Measurements from ENCODE around the gene NSUN3. TPM values are rescaled to one million over a fixed set of nuclear protein-coding genes. Genes with fewer than 3 reads are reported as not detected.
"Not testable (repeated sequence)": the region's sequence is repeated elsewhere in the genome, so short reads cannot be mapped to it uniquely, and the experiment has no call there.

The NSUN3 gene
- 10 to 100 TPM; 14.1 TPM for total RNA-seq

DNA sequence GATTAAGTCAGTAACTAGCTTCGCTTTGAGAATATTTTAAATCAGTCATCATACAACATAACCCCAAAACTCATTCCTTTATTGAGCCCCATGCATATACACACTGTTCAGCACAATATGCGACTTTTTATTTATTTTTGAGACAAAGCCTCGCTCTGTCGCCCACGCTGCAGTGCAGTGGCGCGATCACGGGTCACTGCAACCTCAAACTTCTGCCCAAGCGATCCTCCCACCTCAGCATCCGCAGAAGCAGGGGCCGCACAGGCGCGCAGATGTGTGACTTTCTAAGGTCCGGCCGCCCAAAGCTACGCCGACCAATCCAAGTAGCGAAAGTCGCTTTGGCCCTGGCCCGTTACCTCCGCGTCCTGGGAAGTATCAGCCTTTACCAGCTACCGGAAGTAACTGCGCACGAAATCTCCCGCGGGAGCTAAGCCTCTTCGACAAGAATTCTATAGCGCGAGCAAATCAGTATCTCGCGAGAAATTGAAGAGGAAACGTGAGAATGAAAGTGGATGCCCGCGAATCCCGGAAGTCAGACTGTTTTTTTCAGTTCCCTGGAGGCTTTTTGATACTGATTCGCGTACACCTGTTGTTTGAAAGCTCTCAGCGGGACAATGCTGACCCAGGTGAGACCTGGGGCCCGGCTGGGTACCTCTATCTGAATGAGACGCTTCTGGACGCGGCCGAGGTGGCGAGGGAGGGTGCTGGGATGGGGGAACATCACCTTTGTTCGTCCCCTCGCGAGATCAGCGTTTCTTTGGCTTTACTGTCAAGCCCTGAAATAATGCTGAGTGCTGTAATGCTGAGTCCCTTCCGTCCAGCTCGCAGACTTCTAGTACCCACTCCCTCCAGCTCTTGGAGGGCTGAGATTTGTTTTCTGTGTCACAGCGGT is at the start of gene NSUN3, which contains the start of gene DHFR2:
Gene NSUN3, plus strand, starts transcription at position 549 of the 892 bp plus-strand sequence. Its CDS starts 66 bp downstream, at position 615.
Gene DHFR2, minus strand, starts transcription at position 404 of the 892 bp plus-strand sequence. CDS start 1,405 bp downstream, outside the sequence.
- no peaks in the 10 kb centered on the region for H3K27me3 Mint-ChIP-seq (ENCODE audit: low read depth)
- peaks cover 31% of the 10 kb centered on the region for H3K4me1 Mint-ChIP-seq (ENCODE audit: low read depth)
- ChIA-PET CTCF (interaction anchor here (1.0 to 3.1 kb wide), 9 partner anchors 9 to 62 kb away, joined by 3 to 31 read pairs (median 6); no protein-coding TSS in a partner anchor), POLR2A (interaction anchor here (0.5 to 2.4 kb wide), 19 partner anchors 9 to 89 kb away, joined by 3 to 25 read pairs (median 3); partner anchors contain the start of genes ARL13B and PROS1)
- peak; percentile 91 for DNase-seq
- peak within 1 kb of the TSS; percentile 98 for H3K27ac Mint-ChIP-seq
- peaks cover 50% of the 10 kb centered on the region for H3K36me3 Mint-ChIP-seq (ENCODE audit: low read depth)
- no peaks in the 10 kb centered on the region for H3K9me3 Mint-ChIP-seq (ENCODE audit: insufficient read depth)
- peak; percentile 92 for ATAC-seq
- peak within 1 kb of the TSS; percentile 98 for H3K4me3 Mint-ChIP-seq

DNA sequence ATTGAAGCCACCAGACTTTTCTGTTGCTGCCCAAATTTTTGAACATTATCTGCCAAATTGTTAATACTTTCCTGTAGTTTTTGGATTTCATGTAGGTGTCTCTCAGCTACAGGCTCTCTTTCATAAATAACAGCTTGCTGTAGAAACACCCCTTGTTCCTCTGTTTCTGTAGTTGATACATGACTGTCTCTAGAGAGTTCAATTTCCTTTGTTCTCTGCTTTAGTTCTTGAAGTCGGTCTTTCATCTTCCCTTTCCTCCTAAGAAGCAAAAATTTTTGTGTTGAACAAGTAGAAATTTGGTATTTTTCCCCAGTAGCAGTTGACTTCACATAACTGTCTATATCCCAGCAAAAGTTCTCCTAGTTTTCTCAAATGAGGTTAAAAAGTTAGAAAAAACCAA is 47.8 kb upstream of the NSUN3 start:
- Mint-ChIP-seq H3K4me3 (no peak overlapping the region), H3K4me1 (ENCODE audit: low read depth) (peaks cover 19% of the 10 kb centered on the region), H3K9me3 (ENCODE audit: insufficient read depth) (no peaks in the 10 kb centered on the region), H3K27me3 (ENCODE audit: low read depth) (no peaks in the 10 kb centered on the region), H3K36me3 (ENCODE audit: low read depth) (peaks cover 11% of the 10 kb centered on the region), H3K27ac (no peak overlapping the region)
- ATAC-seq (no peak), DNase-seq (no peak)
- ChIA-PET POLR2A (interaction anchor here (1.3 kb wide), 1 partner anchor 48 kb away, joined by 5 read pairs; the partner anchor contains the start of genes DHFR2 and NSUN3), CTCF (interaction anchor here (1.0 to 2.7 kb wide), 3 partner anchors 10 to 48 kb away, joined by 3 to 9 read pairs (median 3); partner anchors contain the start of genes ARL13B, DHFR2 and NSUN3)

- Mint-ChIP-seq H3K9me3 (ENCODE audit: insufficient read depth) (no peaks in the 10 kb centered on the region), H3K27ac (no peak overlapping the region), H3K4me3 (no peak overlapping the region), H3K36me3 (ENCODE audit: low read depth) (peaks cover 5% of the 10 kb centered on the region), H3K27me3 (ENCODE audit: low read depth) (no peaks in the 10 kb centered on the region), H3K4me1 (ENCODE audit: low read depth) (peaks cover 3% of the 10 kb centered on the region)
- ChIA-PET CTCF (interaction anchor here (0.7 kb wide), 1 partner anchor 9 kb away, joined by 3 read pairs; no protein-coding TSS in a partner anchor), POLR2A (no interaction called here)
- no peak for ATAC-seq
- DNase-seq = no peak
Measured at GRCh38 chr3:94019659-94020058, 43.2 kb upstream of the NSUN3 start.

- Mint-ChIP-seq H3K27ac (no peak overlapping the region), H3K36me3 (ENCODE audit: low read depth) (no peaks in the 10 kb centered on the region), H3K4me3 (no peak overlapping the region), H3K9me3 (ENCODE audit: insufficient read depth) (no peaks in the 10 kb centered on the region), H3K4me1 (ENCODE audit: low read depth) (no peaks in the 10 kb centered on the region), H3K27me3 (ENCODE audit: low read depth) (no peaks in the 10 kb centered on the region)
- DNase-seq = no peak
- ATAC-seq = no peak
- POLR2A ChIA-PET = no interaction called here
- CTCF ChIA-PET = interaction anchor here (1.0 to 1.4 kb wide), 3 partner anchors 15 to 50 kb away, joined by 3 to 6 read pairs (median 3); no protein-coding TSS in a partner anchor
Measured at GRCh38 chr3:94020293-94020692, 42.6 kb upstream of the NSUN3 start.

- Mint-ChIP-seq H3K36me3 (ENCODE audit: low read depth) (no peaks in the 10 kb centered on the region), H3K27ac (no peak overlapping the region), H3K9me3 (ENCODE audit: insufficient read depth) (no peaks in the 10 kb centered on the region), H3K4me3 (no peak overlapping the region), H3K27me3 (ENCODE audit: low read depth) (no peaks in the 10 kb centered on the region), H3K4me1 (ENCODE audit: low read depth) (no peaks in the 10 kb centered on the region)
- POLR2A ChIA-PET = no interaction called here
- ATAC-seq (no peak), DNase-seq (no peak)
- CTCF ChIA-PET = no interaction called here
Measured at GRCh38 chr3:94024385-94024784, 38.5 kb upstream of the NSUN3 start.

GRCh38 chr3:94026623-94027022 is 36.2 kb upstream of the NSUN3 start:
- Mint-ChIP-seq H3K27ac (no peak overlapping the region), H3K4me1 (ENCODE audit: low read depth) (no peaks in the 10 kb centered on the region), H3K4me3 (no peak overlapping the region), H3K36me3 (ENCODE audit: low read depth) (peaks cover 1% of the 10 kb centered on the region), H3K9me3 (ENCODE audit: insufficient read depth) (no peaks in the 10 kb centered on the region), H3K27me3 (ENCODE audit: low read depth) (no peaks in the 10 kb centered on the region)
- CTCF ChIA-PET = no interaction called here
- no peak for DNase-seq
- ATAC-seq = no peak
- POLR2A ChIA-PET = no interaction called here

DNA sequence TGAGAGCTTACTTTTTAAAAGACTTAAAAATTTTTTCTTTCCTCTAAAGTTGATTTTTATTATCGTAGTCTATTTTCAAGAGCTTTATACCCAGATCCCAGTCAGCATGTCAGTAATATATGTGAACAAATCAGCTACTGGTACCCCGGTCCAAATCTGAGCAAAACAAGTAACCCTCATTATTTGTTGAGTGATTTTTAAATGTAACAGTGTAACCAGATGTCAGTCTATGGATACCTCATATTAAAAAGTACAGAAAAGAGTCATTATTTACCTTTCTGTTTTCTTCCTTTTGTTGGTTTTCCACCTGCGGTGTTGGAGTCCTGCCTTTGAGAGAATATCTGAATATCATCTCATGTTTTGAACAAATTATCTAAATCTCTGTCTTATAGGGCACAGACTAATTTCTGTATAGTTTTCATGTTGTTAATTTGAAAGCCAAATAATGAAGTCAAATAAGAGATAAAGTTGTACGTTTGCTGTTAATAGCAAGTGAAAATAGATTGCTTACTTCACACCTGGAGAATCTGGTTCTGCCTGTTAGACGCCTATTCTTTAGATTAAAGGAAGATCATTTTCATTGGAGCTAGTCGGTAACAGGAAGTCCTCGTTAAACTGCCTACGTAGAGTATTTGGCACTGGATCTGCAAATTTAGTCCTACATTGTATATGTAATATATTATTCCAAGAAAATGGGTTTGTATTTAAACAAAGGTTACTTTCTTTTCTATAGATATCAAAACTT is 34.6 kb upstream of the NSUN3 start, which contains the start of gene STX19:
Gene STX19, minus strand, starts transcription at position 505 of the 745 bp plus-strand sequence. CDS start 13,328 bp downstream, outside the sequence.
- no peak for DNase-seq
- CTCF ChIA-PET = no interaction called here
- Mint-ChIP-seq H3K36me3 (ENCODE audit: low read depth) (peaks cover 1% of the 10 kb centered on the region), H3K27me3 (ENCODE audit: low read depth) (no peaks in the 10 kb centered on the region), H3K9me3 (ENCODE audit: insufficient read depth) (no peaks in the 10 kb centered on the region), H3K4me1 (ENCODE audit: low read depth) (no peaks in the 10 kb centered on the region), H3K4me3 (no peak within 1 kb of the TSS), H3K27ac (no peak within 1 kb of the TSS)
- no peak for ATAC-seq
- POLR2A ChIA-PET = no interaction called here

DNA sequence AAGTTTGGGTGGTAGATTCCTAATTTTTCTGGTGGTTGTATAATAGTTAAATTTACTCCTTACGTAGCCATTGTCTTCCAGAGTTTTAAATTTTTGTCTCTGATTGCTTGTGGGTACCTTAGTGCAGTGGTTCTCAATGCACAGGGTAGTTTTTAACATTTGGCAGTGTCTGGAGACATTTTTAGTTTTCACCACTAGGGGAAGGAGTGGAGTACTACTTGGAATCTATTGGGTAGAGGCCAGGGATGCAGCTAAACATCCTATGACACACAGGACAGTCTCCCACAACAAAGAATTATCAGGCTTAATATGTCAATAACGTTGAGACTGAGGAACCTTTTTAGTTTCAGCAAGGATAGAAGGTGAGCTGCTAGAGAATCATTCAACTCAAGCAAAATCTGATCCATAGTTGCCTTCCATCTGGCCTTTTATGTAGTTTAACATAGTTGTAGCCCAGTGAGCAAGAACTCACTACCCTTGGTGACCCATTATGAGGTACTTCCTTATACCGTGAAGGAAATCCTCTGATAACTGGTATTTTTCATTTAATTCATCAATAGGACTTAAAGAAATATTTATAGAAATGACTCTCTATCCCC is 25.9 kb upstream of the NSUN3 start:
- H3K4me1 Mint-ChIP-seq (ENCODE audit: low read depth) = no peaks in the 10 kb centered on the region
- no peaks in the 10 kb centered on the region for H3K9me3 Mint-ChIP-seq (ENCODE audit: insufficient read depth)
- no peaks in the 10 kb centered on the region for H3K36me3 Mint-ChIP-seq (ENCODE audit: low read depth)

GRCh38 chr3:94043285-94043684 is 19.6 kb upstream of the NSUN3 start:
- POLR2A ChIA-PET = no interaction called here
- ATAC-seq = no peak
- H3K4me3 Mint-ChIP-seq = peak overlapping the region; percentile 22

More for the DNA sequence above, 25.9 kb upstream of the NSUN3 start:
- Mint-ChIP-seq H3K4me3 (no peak overlapping the region), H3K27ac (no peak overlapping the region), H3K27me3 (ENCODE audit: low read depth) (no peaks in the 10 kb centered on the region)
- ChIA-PET POLR2A (interaction anchor here (1.0 kb wide), 1 partner anchor 26 kb away, joined by 3 read pairs; the partner anchor contains the start of genes DHFR2 and NSUN3), CTCF (interaction anchor here (1.0 to 1.8 kb wide), 7 partner anchors 16 to 213 kb away, joined by 3 to 6 read pairs (median 3); partner anchors contain the start of genes DHFR2 and NSUN3)
- DNase-seq (no peak), ATAC-seq (no peak)

DNA sequence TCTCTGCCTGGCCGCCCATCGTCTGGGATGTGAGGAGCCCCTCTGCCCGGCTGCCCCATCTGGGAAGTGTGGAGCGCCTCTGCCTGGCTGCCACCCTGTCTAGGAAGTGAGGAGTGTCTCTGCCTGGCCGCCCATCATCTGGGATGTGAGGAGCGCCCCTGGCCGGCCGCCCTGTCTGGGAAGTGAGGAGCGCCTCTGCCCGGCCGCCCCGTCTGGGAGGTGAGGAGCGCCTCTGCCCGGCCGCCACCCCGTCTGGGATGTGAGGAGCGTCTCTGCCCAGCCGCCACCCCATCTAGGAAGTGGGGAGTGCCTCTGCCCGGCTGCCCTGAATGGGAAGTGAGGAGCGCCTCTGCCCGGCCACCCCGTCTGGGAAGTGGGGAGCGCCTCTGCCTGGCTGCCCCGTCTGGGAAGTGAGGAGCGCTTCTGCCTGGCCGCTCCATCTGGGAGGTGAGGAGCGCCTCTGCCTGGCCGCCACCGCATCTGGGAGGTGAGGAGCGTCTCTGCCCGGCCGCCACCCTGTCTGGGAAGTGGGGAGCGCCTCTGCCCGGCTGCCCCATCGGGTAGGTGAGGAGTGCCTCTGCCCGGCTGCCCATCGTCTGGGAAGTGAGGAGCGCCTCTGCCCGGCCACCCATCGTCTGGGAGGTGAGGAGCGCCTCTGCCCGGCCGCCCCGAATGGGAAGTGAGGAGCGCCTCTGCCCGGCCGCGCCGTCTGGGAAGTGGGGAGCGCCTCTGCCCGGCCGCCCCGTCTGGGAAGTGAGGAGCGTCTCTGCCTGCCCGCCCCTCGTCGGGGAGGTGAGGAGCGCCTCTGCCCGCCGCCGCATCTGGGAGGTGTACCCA is 18.5 kb upstream of the NSUN3 start:
- H3K27me3 Mint-ChIP-seq (ENCODE audit: low read depth); DNase-seq; H3K9me3 Mint-ChIP-seq (ENCODE audit: insufficient read depth); H3K4me3 Mint-ChIP-seq; ATAC-seq; CTCF ChIA-PET; H3K4me1 Mint-ChIP-seq (ENCODE audit: low read depth); POLR2A ChIA-PET: not testable (repeated sequence)
- Mint-ChIP-seq H3K36me3 (ENCODE audit: low read depth) (peaks cover 15% of the 10 kb centered on the region), H3K27ac (peak overlapping the region; percentile 80)

More at GRCh38 chr3:94043285-94043684, 19.6 kb upstream of the NSUN3 start:
- H3K4me1 Mint-ChIP-seq (ENCODE audit: low read depth) = no peaks in the 10 kb centered on the region
- H3K9me3 Mint-ChIP-seq (ENCODE audit: insufficient read depth) = peaks cover 3% of the 10 kb centered on the region
- H3K27me3 Mint-ChIP-seq (ENCODE audit: low read depth) = no peaks in the 10 kb centered on the region
- CTCF ChIA-PET = no interaction called here
- no peak for DNase-seq
- H3K36me3 Mint-ChIP-seq (ENCODE audit: low read depth) = peaks cover 15% of the 10 kb centered on the region
- peak overlapping the region; percentile 80 for H3K27ac Mint-ChIP-seq

Data from activated CD8-positive, alpha-beta T cell treated with anti-CD3 and anti-CD28 coated beads, Interleukin-2, amount 10 ng/mL, durations not matched to agents 7 days and 5 days (primary cell).